Calu3 (cell line): Measurements from ENCODE around the gene SYPL1. TPM values are rescaled to one million over a fixed set of nuclear protein-coding genes. Genes with fewer than 3 reads are reported as not detected.

ENCODE experiments used
- BruUV-seq: library from RNA; stranded (reverse); fragments of 400-500 nt; replicated peaks from 2 replicates; lab custom pipeline; 2021; lab: Mats Ljungman, UMichigan
- CTCF ChIA-PET: fragments of 300-600 bp; sonication (Branson Sonifier 250); formaldehyde crosslinking; loops from one replicate; lab custom pipeline; 2022; ENCODE audit warnings: antibody characterized with exemption; lab: Charles Lee
- DNase-seq: peaks from one replicate; pipeline ENCODE4 v3.0.0; 2022
- H3K27ac Mint-ChIP-seq: one replicate; pipeline ENCODE4 v1.8.0; 2022; ENCODE audit warnings: mixed read lengths; ENCODE audit not compliant: unreplicated experiment
- H3K27me3 Mint-ChIP-seq: one replicate; pipeline ENCODE4 v1.8.0; 2022; ENCODE audit warnings: mixed read lengths; ENCODE audit not compliant: unreplicated experiment
- H3K36me3 Mint-ChIP-seq: one replicate; pipeline ENCODE4 v1.8.0; 2022; ENCODE audit warnings: mild to moderate bottlenecking, moderate library complexity, mixed read lengths; ENCODE audit not compliant: insufficient read depth, unreplicated experiment
- H3K4me1 Mint-ChIP-seq: one replicate; pipeline ENCODE4 v1.8.0; 2022; ENCODE audit warnings: mild to moderate bottlenecking, low read depth, mixed read lengths; ENCODE audit not compliant: unreplicated experiment
- H3K4me3 Mint-ChIP-seq: one replicate; pipeline ENCODE4 v1.8.0; 2022; ENCODE audit warnings: mild to moderate bottlenecking, low read depth, moderate library complexity, mixed read lengths; ENCODE audit not compliant: unreplicated experiment
- H3K9me3 Mint-ChIP-seq: one replicate; pipeline ENCODE4 v1.8.0; 2022; ENCODE audit warnings: low read depth, mixed read lengths; ENCODE audit not compliant: unreplicated experiment
- intact Hi-C: fragments of 100-400 bp; cut with micrococcal nuclease; formaldehyde crosslinking; loops from one replicate; pipeline ENCODE4 v1.10.0; 2022; ENCODE audit not compliant: unreplicated experiment
- total RNA-seq: library from RNA; stranded (reverse); gene quantifications from 2 replicates; pipeline ENCODE4 v1.2.3, GENCODE V29; 2022
- TF ChIP-seq, protein P1 (sequence below): fragments of 200-600 bp; IDR thresholded peaks from one replicate; pipeline ENCODE4 v1.8.0; 2022; ENCODE audit warnings: antibody characterized with exemption; ENCODE audit not compliant: unreplicated experiment

Gene SYPL1
- total RNA-seq, 1 experiment from 2014 or later: 88.3 TPM

DNA sequence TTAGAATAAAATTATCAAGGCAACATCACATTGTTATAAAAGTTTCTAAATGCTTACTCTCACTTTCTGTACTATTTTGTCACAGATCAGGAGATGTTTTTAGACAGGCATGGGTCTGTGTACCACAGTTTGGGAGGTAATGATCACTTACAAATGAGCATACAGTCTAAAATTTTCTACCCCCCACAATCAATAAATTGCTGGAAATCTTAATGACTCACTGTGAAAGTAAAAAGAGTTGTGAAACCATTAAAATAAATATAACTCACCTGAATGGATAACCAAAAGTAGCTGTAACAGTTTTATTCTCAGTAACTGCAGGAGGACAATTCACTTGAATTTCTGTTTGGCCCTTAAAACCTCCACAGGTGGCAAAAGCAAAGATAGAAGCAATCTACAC is 13.2 kb downstream of the SYPL1 start:
- intact Hi-C loops: no loop called here
- H3K9me3 Mint-ChIP-seq: no peaks in the 10 kb centered on the region
- no peaks in the 10 kb centered on the region for H3K36me3 Mint-ChIP-seq
- TF ChIP-seq, protein P1, sequence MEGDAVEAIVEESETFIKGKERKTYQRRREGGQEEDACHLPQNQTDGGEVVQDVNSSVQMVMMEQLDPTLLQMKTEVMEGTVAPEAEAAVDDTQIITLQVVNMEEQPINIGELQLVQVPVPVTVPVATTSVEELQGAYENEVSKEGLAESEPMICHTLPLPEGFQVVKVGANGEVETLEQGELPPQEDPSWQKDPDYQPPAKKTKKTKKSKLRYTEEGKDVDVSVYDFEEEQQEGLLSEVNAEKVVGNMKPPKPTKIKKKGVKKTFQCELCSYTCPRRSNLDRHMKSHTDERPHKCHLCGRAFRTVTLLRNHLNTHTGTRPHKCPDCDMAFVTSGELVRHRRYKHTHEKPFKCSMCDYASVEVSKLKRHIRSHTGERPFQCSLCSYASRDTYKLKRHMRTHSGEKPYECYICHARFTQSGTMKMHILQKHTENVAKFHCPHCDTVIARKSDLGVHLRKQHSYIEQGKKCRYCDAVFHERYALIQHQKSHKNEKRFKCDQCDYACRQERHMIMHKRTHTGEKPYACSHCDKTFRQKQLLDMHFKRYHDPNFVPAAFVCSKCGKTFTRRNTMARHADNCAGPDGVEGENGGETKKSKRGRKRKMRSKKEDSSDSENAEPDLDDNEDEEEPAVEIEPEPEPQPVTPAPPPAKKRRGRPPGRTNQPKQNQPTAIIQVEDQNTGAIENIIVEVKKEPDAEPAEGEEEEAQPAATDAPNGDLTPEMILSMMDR: no peak
- CTCF ChIA-PET: no interaction called here
- BruUV-seq: no TSS peak
- H3K4me3 Mint-ChIP-seq: peak overlapping the region; percentile 18
- peak overlapping the region; percentile 23 for H3K27ac Mint-ChIP-seq
- DNase-seq: no peak
- no peaks in the 10 kb centered on the region for H3K27me3 Mint-ChIP-seq
- peaks cover 41% of the 10 kb centered on the region for H3K4me1 Mint-ChIP-seq

DNA sequence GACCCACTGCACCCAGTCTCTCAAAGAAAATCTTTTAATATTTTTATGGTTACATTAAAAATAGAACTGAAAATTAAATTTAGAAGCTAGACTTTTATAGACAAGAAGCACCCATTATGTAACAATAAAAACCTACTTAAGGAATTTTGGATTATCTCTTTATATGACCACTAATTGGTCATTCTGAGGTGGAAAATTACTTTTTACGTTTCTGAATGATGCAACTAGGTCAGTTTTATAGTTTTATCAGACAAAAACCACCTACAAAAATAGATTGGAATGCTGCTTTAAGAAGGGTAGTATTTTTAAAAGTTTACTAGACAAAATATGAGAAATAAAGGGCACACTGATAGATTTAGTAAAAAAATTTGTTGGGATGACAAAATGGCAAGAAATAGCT is 16.5 kb downstream of the SYPL1 start:
- no peak for DNase-seq
- H3K9me3 Mint-ChIP-seq: no peaks in the 10 kb centered on the region
- CTCF ChIA-PET: interaction anchor here (0.6 kb wide), 1 partner anchor 230 kb away, joined by 3 read pairs; no protein-coding TSS in a partner anchor
- peaks cover 8% of the 10 kb centered on the region for H3K36me3 Mint-ChIP-seq
- TF ChIP-seq, protein P1: no peak
- intact Hi-C loops: no loop called here
- H3K27ac Mint-ChIP-seq: no peak overlapping the region
- H3K4me3 Mint-ChIP-seq: no peak overlapping the region
- no TSS peak for BruUV-seq
- H3K4me1 Mint-ChIP-seq: peaks cover 16% of the 10 kb centered on the region
- no peaks in the 10 kb centered on the region for H3K27me3 Mint-ChIP-seq

DNA sequence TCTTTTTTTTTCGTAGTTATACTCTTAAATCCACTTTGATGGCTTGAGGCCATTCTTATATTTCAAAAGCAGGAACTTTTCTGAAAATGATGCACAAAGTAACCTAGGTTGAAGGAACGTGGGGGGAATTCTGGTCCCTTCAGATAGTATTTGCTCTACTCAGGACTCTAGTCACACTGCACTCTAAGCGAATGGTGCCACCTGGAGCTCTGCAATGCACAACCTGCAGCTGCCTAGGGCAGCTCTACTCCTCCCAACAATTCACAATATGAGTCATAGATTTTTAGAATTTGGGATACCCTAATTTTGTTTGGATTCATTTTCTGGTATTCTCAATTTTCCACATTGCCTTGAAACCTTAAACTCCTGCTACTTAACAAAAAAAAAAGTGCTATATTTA is 17.3 kb downstream of the SYPL1 start:
- Mint-ChIP-seq H3K27me3 (no peaks in the 10 kb centered on the region), H3K36me3 (peaks cover 8% of the 10 kb centered on the region), H3K9me3 (no peaks in the 10 kb centered on the region), H3K4me3 (no peak overlapping the region), H3K4me1 (peaks cover 11% of the 10 kb centered on the region), H3K27ac (no peak overlapping the region)
- TF ChIP-seq, protein P1: no peak
- DNase-seq: no peak
- CTCF ChIA-PET: no interaction called here
- no TSS peak for BruUV-seq
- intact Hi-C loops: no loop called here

DNA sequence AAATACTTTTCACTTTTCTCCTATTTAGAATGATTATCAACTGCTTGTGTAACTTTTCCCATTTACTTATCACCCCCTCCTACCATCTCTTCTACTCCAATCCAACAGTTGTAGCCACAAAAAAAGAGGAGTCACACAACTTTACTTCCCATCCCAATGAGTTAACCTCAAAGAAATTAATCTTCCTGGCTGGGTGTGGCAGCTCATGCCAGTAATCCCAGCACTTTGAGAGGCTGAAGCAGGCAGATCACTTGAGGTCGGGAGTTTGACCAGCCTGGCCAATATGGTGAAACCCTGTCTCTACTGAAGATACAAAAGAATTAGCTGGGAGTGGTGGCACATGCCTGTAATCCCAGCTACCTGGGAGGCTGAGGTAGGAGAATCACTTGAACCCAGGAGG is 19.9 kb downstream of the SYPL1 start:
- H3K36me3 Mint-ChIP-seq: peaks cover 16% of the 10 kb centered on the region
- H3K4me3 Mint-ChIP-seq: no peak overlapping the region
- DNase-seq: no peak
- H3K27ac Mint-ChIP-seq: no peak overlapping the region
- no TSS peak for BruUV-seq
- H3K4me1 Mint-ChIP-seq: no peaks in the 10 kb centered on the region
- intact Hi-C loops: no loop called here
- no peaks in the 10 kb centered on the region for H3K27me3 Mint-ChIP-seq
- H3K9me3 Mint-ChIP-seq: peaks cover 2% of the 10 kb centered on the region
- TF ChIP-seq, protein P1: no peak
- CTCF ChIA-PET: no interaction called here
